Measurements from ENCODE around the gene NPBWR2.

The NPBWR2 gene

GRCh38 chr20:64098471-64099013, 8.8 kb downstream of the NPBWR2 start:
- TF ChIP-seq, protein P1, sequence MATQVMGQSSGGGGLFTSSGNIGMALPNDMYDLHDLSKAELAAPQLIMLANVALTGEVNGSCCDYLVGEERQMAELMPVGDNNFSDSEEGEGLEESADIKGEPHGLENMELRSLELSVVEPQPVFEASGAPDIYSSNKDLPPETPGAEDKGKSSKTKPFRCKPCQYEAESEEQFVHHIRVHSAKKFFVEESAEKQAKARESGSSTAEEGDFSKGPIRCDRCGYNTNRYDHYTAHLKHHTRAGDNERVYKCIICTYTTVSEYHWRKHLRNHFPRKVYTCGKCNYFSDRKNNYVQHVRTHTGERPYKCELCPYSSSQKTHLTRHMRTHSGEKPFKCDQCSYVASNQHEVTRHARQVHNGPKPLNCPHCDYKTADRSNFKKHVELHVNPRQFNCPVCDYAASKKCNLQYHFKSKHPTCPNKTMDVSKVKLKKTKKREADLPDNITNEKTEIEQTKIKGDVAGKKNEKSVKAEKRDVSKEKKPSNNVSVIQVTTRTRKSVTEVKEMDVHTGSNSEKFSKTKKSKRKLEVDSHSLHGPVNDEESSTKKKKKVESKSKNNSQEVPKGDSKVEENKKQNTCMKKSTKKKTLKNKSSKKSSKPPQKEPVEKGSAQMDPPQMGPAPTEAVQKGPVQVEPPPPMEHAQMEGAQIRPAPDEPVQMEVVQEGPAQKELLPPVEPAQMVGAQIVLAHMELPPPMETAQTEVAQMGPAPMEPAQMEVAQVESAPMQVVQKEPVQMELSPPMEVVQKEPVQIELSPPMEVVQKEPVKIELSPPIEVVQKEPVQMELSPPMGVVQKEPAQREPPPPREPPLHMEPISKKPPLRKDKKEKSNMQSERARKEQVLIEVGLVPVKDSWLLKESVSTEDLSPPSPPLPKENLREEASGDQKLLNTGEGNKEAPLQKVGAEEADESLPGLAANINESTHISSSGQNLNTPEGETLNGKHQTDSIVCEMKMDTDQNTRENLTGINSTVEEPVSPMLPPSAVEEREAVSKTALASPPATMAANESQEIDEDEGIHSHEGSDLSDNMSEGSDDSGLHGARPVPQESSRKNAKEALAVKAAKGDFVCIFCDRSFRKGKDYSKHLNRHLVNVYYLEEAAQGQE (IDR thresholded peaks at IDR 0.05; ENCODE audit: insufficient read depth in 1 of 2, low read depth in 2 of 2, low read length in 2 of 2), result no peak
- TF ChIP-seq FOXP2 (optimal IDR thresholded peaks at IDR 0.05; ENCODE audit: borderline replicate concordance, extremely low read depth, extremely low read length, insufficient read depth), result no peak
- TF ChIP-seq SIN3A (IDR thresholded peaks at IDR 0.05; ENCODE audit: borderline replicate concordance, insufficient read depth, low read length), result no peak
- TF ChIP-seq POLR2AphosphoS5 (IDR thresholded peaks at IDR 0.05; ENCODE audit: low read depth, low read length), result no peak
- no peak for TF ChIP-seq TAF1 (IDR thresholded peaks at IDR 0.05; ENCODE audit: borderline replicate concordance, insufficient read depth, low read length)

- TF ChIP-seq POLR2AphosphoS5 (IDR thresholded peaks at IDR 0.05; ENCODE audit: low read depth, low read length) (no peak), SIN3A (IDR thresholded peaks at IDR 0.05; ENCODE audit: borderline replicate concordance, insufficient read depth, low read length) (no peak), FOXP2 (optimal IDR thresholded peaks at IDR 0.05; ENCODE audit: borderline replicate concordance, extremely low read depth, extremely low read length, insufficient read depth) (no peak), TAF1 (IDR thresholded peaks at IDR 0.05; ENCODE audit: borderline replicate concordance, insufficient read depth, low read length) (no peak)
- TF ChIP-seq, protein P1 (IDR thresholded peaks at IDR 0.05; ENCODE audit: insufficient read depth in 1 of 2, low read depth in 2 of 2, low read length in 2 of 2), result no peak
Observed at GRCh38 chr20:64096535-64096934, 10.8 kb downstream of the NPBWR2 start.

GRCh38 chr20:64095927-64096326, 11.4 kb downstream of the NPBWR2 start:
- TF ChIP-seq, protein P1 (IDR thresholded peaks at IDR 0.05; ENCODE audit: insufficient read depth in 1 of 2, low read depth in 2 of 2, low read length in 2 of 2), result no peak
- no peak for TF ChIP-seq POLR2AphosphoS5 (IDR thresholded peaks at IDR 0.05; ENCODE audit: low read depth, low read length)

DNA sequence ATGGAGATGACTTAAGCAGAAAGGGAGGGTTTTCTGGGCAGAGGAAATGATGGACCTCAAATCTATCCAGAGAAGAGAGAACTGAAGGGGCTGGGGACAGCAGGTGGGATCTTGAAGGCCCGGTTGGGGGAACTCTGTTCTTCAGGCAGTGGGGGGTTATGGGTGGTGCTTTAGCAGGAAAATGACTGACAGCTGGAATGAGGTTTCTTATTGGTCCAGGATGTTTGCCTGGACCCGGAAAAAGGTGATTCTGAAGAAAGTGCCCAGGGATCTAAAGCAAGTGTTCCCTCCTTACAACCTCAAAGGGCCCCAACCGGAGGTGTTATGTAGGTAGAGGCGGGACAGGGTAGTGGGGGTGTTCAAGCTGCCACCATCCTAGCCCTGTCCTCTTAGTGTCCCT, 11.9 kb downstream of the NPBWR2 start:
- TF ChIP-seq SIN3A (IDR thresholded peaks at IDR 0.05; ENCODE audit: borderline replicate concordance, insufficient read depth, low read length) (no peak), POLR2AphosphoS5 (IDR thresholded peaks at IDR 0.05; ENCODE audit: low read depth, low read length) (no peak), FOXP2 (optimal IDR thresholded peaks at IDR 0.05; ENCODE audit: borderline replicate concordance, extremely low read depth, extremely low read length, insufficient read depth) (no peak), TAF1 (IDR thresholded peaks at IDR 0.05; ENCODE audit: borderline replicate concordance, insufficient read depth, low read length) (no peak)
- TF ChIP-seq, protein P1 (IDR thresholded peaks at IDR 0.05; ENCODE audit: insufficient read depth in 1 of 2, low read depth in 2 of 2, low read length in 2 of 2), result no peak

DNA sequence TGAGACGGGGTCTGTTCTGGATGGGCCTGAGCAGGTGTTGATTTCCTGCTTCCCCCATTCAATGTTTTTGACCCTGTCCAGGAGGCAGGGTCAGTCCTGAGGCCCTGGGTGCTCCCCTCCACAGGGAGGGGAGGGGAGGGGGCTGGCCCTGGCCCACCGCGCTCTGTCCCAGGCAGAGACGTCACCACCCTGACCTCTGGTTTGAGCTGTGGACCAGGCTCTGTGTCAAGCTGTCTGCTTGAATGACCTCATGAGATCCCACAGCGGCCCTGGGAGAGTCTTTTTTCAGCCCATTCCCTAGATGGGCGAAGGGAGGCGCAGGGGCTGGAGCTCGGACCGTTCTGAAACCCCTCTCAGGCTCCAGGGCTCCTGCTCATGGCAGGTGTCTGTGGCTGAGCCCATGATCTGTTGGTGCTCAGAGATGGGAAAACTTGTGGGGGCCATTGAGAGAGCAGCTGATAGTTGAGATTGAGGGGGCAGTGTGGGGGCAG, 14.3 kb downstream of the NPBWR2 start:
- no peak for TF ChIP-seq FOXP2 (optimal IDR thresholded peaks at IDR 0.05; ENCODE audit: borderline replicate concordance, extremely low read depth, extremely low read length, insufficient read depth)
- TF ChIP-seq, protein P1 (IDR thresholded peaks at IDR 0.05; ENCODE audit: insufficient read depth in 1 of 2, low read depth in 2 of 2, low read length in 2 of 2), result no peak
- TF ChIP-seq SIN3A (IDR thresholded peaks at IDR 0.05; ENCODE audit: borderline replicate concordance, insufficient read depth, low read length), result no peak
- TF ChIP-seq POLR2AphosphoS5 (IDR thresholded peaks at IDR 0.05; ENCODE audit: low read depth, low read length), result no peak
- no peak for TF ChIP-seq TAF1 (IDR thresholded peaks at IDR 0.05; ENCODE audit: borderline replicate concordance, insufficient read depth, low read length)
